ENCODE data around the gene BACH1. TPM values are rescaled to one million over a fixed set of nuclear protein-coding genes. Genes with fewer than 3 reads are reported as not detected.

BACH1 gene
- total RNA-seq, 1 experiment from 2014 or later: 20.0 TPM

DNA sequence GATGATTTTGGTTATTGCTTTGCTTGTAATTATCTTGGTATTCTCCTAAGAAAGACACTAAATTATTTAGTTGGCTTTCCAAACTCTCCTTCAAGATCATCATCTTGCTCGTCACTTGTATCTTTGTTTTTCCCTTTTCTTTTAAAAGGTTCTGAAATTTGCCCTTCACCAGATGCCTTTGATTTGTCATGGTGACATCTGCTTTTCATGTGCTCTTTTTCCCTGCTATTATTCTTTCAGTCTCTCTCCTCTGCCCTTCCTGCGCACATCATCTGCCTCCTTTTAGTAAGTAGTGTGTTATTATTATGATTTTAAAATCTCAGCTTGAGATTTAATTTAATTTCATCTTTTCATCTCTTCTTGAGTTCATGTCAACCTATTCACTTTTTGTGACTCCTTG is 92.1 kb downstream of the BACH1 start:
- POLR2A ChIA-PET: no interaction called here
- in situ Hi-C loops (cut with HindIII; ENCODE audit: low pct_unique_long_range_greater_than_20kb, low sequenced_read_pairs): no loop called here

DNA sequence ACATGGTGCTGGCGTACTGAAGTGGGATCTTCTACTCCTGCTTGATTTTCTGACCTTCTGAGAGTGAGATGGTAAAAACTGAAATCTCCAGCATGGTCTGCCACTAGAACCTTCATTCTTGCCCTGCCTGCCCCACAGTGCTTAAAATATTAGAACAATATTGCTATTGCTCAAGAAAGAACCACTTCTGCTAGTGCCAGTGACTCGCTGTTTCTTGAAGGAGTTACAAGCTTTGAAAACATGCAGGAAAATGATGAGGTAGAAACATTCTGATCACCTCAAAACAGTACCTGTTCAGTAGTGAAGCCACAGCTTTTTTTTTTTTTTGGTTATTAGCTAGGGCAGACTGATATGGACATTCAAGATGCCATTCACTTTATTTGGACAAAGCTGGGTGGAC is 95.3 kb downstream of the BACH1 start:
- H3K36me3 ChIP-seq (ENCODE audit: control insufficient read depth, insufficient read depth, low read length): no peaks in the 10 kb centered on the region
- CTCF ChIA-PET: no interaction called here
- DNase-seq (ENCODE audit: low read depth, low spot score) (no peak), ATAC-seq (no peak)
- H3K27ac ChIP-seq (ENCODE audit: low read length): no peak overlapping the region
- no peaks in the 10 kb centered on the region for H3K4me1 ChIP-seq (ENCODE audit: control insufficient read depth, insufficient read depth, low read length)
- no peak overlapping the region for H3K4me3 ChIP-seq (ENCODE audit: low read depth in 2 of 2, low read length in 2 of 2)
- no peaks in the 10 kb centered on the region for H3K27me3 ChIP-seq (ENCODE audit: control insufficient read depth, insufficient read depth, low read length)
- POLR2A ChIA-PET: no interaction called here
- no peaks in the 10 kb centered on the region for H3K9me3 ChIP-seq (ENCODE audit: control insufficient read depth, insufficient read depth, low read depth, low read length)
- TF ChIP-seq POLR2AphosphoS5 (IDR thresholded peaks at IDR 0.05; ENCODE audit: low read depth, low read length): no peak
- TF ChIP-seq, protein P1, sequence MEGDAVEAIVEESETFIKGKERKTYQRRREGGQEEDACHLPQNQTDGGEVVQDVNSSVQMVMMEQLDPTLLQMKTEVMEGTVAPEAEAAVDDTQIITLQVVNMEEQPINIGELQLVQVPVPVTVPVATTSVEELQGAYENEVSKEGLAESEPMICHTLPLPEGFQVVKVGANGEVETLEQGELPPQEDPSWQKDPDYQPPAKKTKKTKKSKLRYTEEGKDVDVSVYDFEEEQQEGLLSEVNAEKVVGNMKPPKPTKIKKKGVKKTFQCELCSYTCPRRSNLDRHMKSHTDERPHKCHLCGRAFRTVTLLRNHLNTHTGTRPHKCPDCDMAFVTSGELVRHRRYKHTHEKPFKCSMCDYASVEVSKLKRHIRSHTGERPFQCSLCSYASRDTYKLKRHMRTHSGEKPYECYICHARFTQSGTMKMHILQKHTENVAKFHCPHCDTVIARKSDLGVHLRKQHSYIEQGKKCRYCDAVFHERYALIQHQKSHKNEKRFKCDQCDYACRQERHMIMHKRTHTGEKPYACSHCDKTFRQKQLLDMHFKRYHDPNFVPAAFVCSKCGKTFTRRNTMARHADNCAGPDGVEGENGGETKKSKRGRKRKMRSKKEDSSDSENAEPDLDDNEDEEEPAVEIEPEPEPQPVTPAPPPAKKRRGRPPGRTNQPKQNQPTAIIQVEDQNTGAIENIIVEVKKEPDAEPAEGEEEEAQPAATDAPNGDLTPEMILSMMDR (IDR thresholded peaks at IDR 0.05): no peak
- TF ChIP-seq SIN3A (IDR thresholded peaks at IDR 0.05; ENCODE audit: borderline replicate concordance, insufficient read depth, low read depth, low read length): no peak
- TF ChIP-seq, protein P2, sequence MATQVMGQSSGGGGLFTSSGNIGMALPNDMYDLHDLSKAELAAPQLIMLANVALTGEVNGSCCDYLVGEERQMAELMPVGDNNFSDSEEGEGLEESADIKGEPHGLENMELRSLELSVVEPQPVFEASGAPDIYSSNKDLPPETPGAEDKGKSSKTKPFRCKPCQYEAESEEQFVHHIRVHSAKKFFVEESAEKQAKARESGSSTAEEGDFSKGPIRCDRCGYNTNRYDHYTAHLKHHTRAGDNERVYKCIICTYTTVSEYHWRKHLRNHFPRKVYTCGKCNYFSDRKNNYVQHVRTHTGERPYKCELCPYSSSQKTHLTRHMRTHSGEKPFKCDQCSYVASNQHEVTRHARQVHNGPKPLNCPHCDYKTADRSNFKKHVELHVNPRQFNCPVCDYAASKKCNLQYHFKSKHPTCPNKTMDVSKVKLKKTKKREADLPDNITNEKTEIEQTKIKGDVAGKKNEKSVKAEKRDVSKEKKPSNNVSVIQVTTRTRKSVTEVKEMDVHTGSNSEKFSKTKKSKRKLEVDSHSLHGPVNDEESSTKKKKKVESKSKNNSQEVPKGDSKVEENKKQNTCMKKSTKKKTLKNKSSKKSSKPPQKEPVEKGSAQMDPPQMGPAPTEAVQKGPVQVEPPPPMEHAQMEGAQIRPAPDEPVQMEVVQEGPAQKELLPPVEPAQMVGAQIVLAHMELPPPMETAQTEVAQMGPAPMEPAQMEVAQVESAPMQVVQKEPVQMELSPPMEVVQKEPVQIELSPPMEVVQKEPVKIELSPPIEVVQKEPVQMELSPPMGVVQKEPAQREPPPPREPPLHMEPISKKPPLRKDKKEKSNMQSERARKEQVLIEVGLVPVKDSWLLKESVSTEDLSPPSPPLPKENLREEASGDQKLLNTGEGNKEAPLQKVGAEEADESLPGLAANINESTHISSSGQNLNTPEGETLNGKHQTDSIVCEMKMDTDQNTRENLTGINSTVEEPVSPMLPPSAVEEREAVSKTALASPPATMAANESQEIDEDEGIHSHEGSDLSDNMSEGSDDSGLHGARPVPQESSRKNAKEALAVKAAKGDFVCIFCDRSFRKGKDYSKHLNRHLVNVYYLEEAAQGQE (IDR thresholded peaks at IDR 0.05; ENCODE audit: insufficient read depth in 1 of 2, low read depth in 2 of 2, low read length in 1 of 2): no peak
- no peak for TF ChIP-seq TCF7L2 (IDR thresholded peaks at IDR 0.05; ENCODE audit: low read depth, low read length)
- intact Hi-C loops (cut with micrococcal nuclease; ENCODE audit: unreplicated experiment) (no loop called here), in situ Hi-C loops (cut with HindIII; ENCODE audit: low pct_unique_long_range_greater_than_20kb, low sequenced_read_pairs) (no loop called here)
- BruUV-seq (replicated peaks): no TSS peak

More for the DNA sequence above, 92.1 kb downstream of the BACH1 start:
- H3K9me3 ChIP-seq (ENCODE audit: control insufficient read depth, insufficient read depth, low read depth, low read length): no peaks in the 10 kb centered on the region
- no peak overlapping the region for H3K4me3 ChIP-seq (ENCODE audit: low read depth in 2 of 2, low read length in 2 of 2)
- H3K27me3 ChIP-seq (ENCODE audit: control insufficient read depth, insufficient read depth, low read length): no peaks in the 10 kb centered on the region
- no peaks in the 10 kb centered on the region for H3K36me3 ChIP-seq (ENCODE audit: control insufficient read depth, insufficient read depth, low read length)
- intact Hi-C loops (cut with micrococcal nuclease; ENCODE audit: unreplicated experiment): no loop called here
- H3K27ac ChIP-seq (ENCODE audit: low read length): no peak overlapping the region
- CTCF ChIA-PET: no interaction called here
- H3K4me1 ChIP-seq (ENCODE audit: control insufficient read depth, insufficient read depth, low read length): no peaks in the 10 kb centered on the region
- no TSS peak for BruUV-seq (replicated peaks)
- no peak for ATAC-seq
- TF ChIP-seq SIN3A (IDR thresholded peaks at IDR 0.05; ENCODE audit: borderline replicate concordance, insufficient read depth, low read depth, low read length) (no peak), TCF7L2 (IDR thresholded peaks at IDR 0.05; ENCODE audit: low read depth, low read length) (no peak), POLR2AphosphoS5 (IDR thresholded peaks at IDR 0.05; ENCODE audit: low read depth, low read length) (no peak)
- TF ChIP-seq, protein P1 (IDR thresholded peaks at IDR 0.05): no peak
- TF ChIP-seq, protein P2 (IDR thresholded peaks at IDR 0.05; ENCODE audit: insufficient read depth in 1 of 2, low read depth in 2 of 2, low read length in 1 of 2): no peak
- no peak for DNase-seq (ENCODE audit: low read depth, low spot score)

Other genes starting within 250 kb of the BACH1 start
- 160 TPM for gene CCT8, start 225.3 kb upstream of the BACH1 start, total RNA-seq (2021; ENCODE audit: unreplicated experiment)
- gene MAP3K7CL, start 168.3 kb upstream of the BACH1 start, total RNA-seq (2021; ENCODE audit: unreplicated experiment): 0.31 TPM